T-helper 9 cell (primary cell): ENCODE measurements around the gene ARMH1.
"Not testable (repeated sequence)": the region's sequence is repeated elsewhere in the genome, so short reads cannot be mapped to it uniquely, and the experiment has no call there.

Experiments used
- DNase-seq: peaks from one replicate; pipeline ENCODE4 v3.0.0-alpha.2; 2020

Gene ARMH1

GRCh38 chr1:44645476-44646244 is 28.9 kb upstream of the ARMH1 start:
- no peak for DNase-seq

GRCh38 chr1:44646261-44647110 is 28.0 kb upstream of the ARMH1 start:
- no peak for DNase-seq

GRCh38 chr1:44647896-44648295 is 26.6 kb upstream of the ARMH1 start:
- no peak for DNase-seq

GRCh38 chr1:44648529-44649250 is 25.8 kb upstream of the ARMH1 start:
- DNase-seq, result no peak

GRCh38 chr1:44649788-44650158 is 24.7 kb upstream of the ARMH1 start:
- no peak for DNase-seq

- DNase-seq, result no peak
Measured at GRCh38 chr1:44650159-44650831, 24.2 kb upstream of the ARMH1 start.

- no peak for DNase-seq
Measured at GRCh38 chr1:44651069-44651468, 23.4 kb upstream of the ARMH1 start.

GRCh38 chr1:44652445-44653106 is 21.9 kb upstream of the ARMH1 start:
- DNase-seq, result peak; percentile 72

GRCh38 chr1:44653107-44653964 is 21.2 kb upstream of the ARMH1 start:
- DNase-seq, result no peak

GRCh38 chr1:44654621-44655187 is 19.8 kb upstream of the ARMH1 start:
- no peak for DNase-seq

GRCh38 chr1:44655609-44656008 is 18.9 kb upstream of the ARMH1 start:
- DNase-seq, result no peak

GRCh38 chr1:44659566-44659965 is 14.9 kb upstream of the ARMH1 start:
- DNase-seq, result no peak

GRCh38 chr1:44660176-44660575 is 14.3 kb upstream of the ARMH1 start:
- DNase-seq, result no peak

- no peak for DNase-seq
Measured at GRCh38 chr1:44661781-44662682, 12.5 kb upstream of the ARMH1 start.

- DNase-seq, result no peak
Measured at GRCh38 chr1:44662683-44663030, 11.9 kb upstream of the ARMH1 start.

- DNase-seq, result no peak
Measured at GRCh38 chr1:44663417-44663816, 11.1 kb upstream of the ARMH1 start.

GRCh38 chr1:44664730-44665370 is 9.7 kb upstream of the ARMH1 start:
- DNase-seq, result no peak

- not testable (repeated sequence) for DNase-seq
Measured at GRCh38 chr1:44666719-44667118, 7.8 kb upstream of the ARMH1 start.
